ENCODE data around the gene RUNX1.
A peak's percentile ranks its signal among the peaks of the same experiment; 100 is the strongest.

Gene RUNX1

GRCh38 chr21:34991366-34991957 is 57.6 kb downstream of the RUNX1 start:
- DNase-seq: no peak

- no peak for DNase-seq
Observed at GRCh38 chr21:34990842-34991241, 58.3 kb downstream of the RUNX1 start.

GRCh38 chr21:34989337-34990151 is 59.6 kb downstream of the RUNX1 start:
- no peak for DNase-seq

- DNase-seq: no peak
Observed at GRCh38 chr21:34988625-34989024, 60.5 kb downstream of the RUNX1 start.

GRCh38 chr21:34988139-34988538 is 61.0 kb downstream of the RUNX1 start:
- DNase-seq: peak in 1 of 2 experiments; percentile 12

GRCh38 chr21:34987501-34988072 is 61.5 kb downstream of the RUNX1 start:
- DNase-seq: no peak

- no peak for DNase-seq
Observed at GRCh38 chr21:34986561-34987500, 62.3 kb downstream of the RUNX1 start.

GRCh38 chr21:34984356-34985058 is 64.6 kb downstream of the RUNX1 start:
- DNase-seq: no peak

- no peak for DNase-seq
Observed at GRCh38 chr21:34983680-34984086, 65.4 kb downstream of the RUNX1 start.

GRCh38 chr21:34981791-34982190 is 67.3 kb downstream of the RUNX1 start:
- DNase-seq: no peak

- DNase-seq: no peak
Observed at GRCh38 chr21:34980423-34981115, 68.5 kb downstream of the RUNX1 start.

- DNase-seq: no peak
Observed at GRCh38 chr21:34979383-34979782, 69.7 kb downstream of the RUNX1 start.

GRCh38 chr21:34977333-34977732 is 71.8 kb downstream of the RUNX1 start:
- DNase-seq: no peak

GRCh38 chr21:34974162-34974981 is 74.7 kb downstream of the RUNX1 start:
- no peak for DNase-seq

GRCh38 chr21:34973685-34974084 is 75.4 kb downstream of the RUNX1 start:
- no peak for DNase-seq

GRCh38 chr21:34971656-34972055 is 77.4 kb downstream of the RUNX1 start:
- DNase-seq: no peak

- DNase-seq: no peak
Observed at GRCh38 chr21:34970566-34970965, 78.5 kb downstream of the RUNX1 start.

- DNase-seq: no peak
Observed at GRCh38 chr21:34970167-34970500, 79.0 kb downstream of the RUNX1 start.

- DNase-seq: no peak
Observed at GRCh38 chr21:34969423-34970166, 79.5 kb downstream of the RUNX1 start.
